NCI-H748 (cell line): ENCODE data around the gene RHOBTB1.

ENCODE experiments used
- DNase-seq: peaks from one replicate; lab custom pipeline; 2025; ENCODE audit not compliant: unreplicated experiment; lab: John Stamatoyannopoulos, UW

RHOBTB1 gene

GRCh38 chr10:60942134-60942787 lies 1.7 kb downstream of the RHOBTB1 start:
- DNase-seq, result no peak

GRCh38 chr10:60940446-60940845 lies 3.5 kb downstream of the RHOBTB1 start:
- DNase-seq, result no peak

GRCh38 chr10:60937784-60938654 lies 6.0 kb downstream of the RHOBTB1 start:
- DNase-seq, result no peak

- DNase-seq, result no peak
Observed at GRCh38 chr10:60937022-60937421, 7.0 kb downstream of the RHOBTB1 start.

GRCh38 chr10:60934215-60935175 lies 9.5 kb downstream of the RHOBTB1 start:
- DNase-seq, result no peak

- peak; percentile 23 for DNase-seq
Observed at GRCh38 chr10:60932756-60933155, 11.2 kb downstream of the RHOBTB1 start.

- DNase-seq, result no peak
Observed at GRCh38 chr10:60930237-60930636, 13.7 kb downstream of the RHOBTB1 start.

- peak; percentile 68 for DNase-seq
Observed at GRCh38 chr10:60921633-60922032, 22.4 kb downstream of the RHOBTB1 start.

GRCh38 chr10:60920479-60920878 lies 23.5 kb downstream of the RHOBTB1 start:
- DNase-seq, result no peak

- no peak for DNase-seq
Observed at GRCh38 chr10:60919551-60919950, 24.4 kb downstream of the RHOBTB1 start.

- no peak for DNase-seq
Observed at GRCh38 chr10:60917331-60918280, 26.4 kb downstream of the RHOBTB1 start.

- DNase-seq, result peak; percentile 0
Observed at GRCh38 chr10:60916025-60916424, 28.0 kb downstream of the RHOBTB1 start.

- no peak for DNase-seq
Observed at GRCh38 chr10:60914690-60915141, 29.3 kb downstream of the RHOBTB1 start.

GRCh38 chr10:60913657-60914056 lies 30.3 kb downstream of the RHOBTB1 start:
- no peak for DNase-seq

- no peak for DNase-seq
Observed at GRCh38 chr10:60913071-60913470, 30.9 kb downstream of the RHOBTB1 start.

- no peak for DNase-seq
Observed at GRCh38 chr10:60911715-60912114, 32.3 kb downstream of the RHOBTB1 start.

- no peak for DNase-seq
Observed at GRCh38 chr10:60911216-60911615, 32.8 kb downstream of the RHOBTB1 start.

- no peak for DNase-seq
Observed at GRCh38 chr10:60910543-60910942, 33.4 kb downstream of the RHOBTB1 start.

GRCh38 chr10:60908896-60909295 lies 35.1 kb downstream of the RHOBTB1 start:
- no peak for DNase-seq

- DNase-seq, result no peak
Observed at GRCh38 chr10:60908031-60908430, 36.0 kb downstream of the RHOBTB1 start.
